Epithelial cell of proximal tubule (primary cell): ENCODE data around the gene VWA3B. TPM values are rescaled to one million over a fixed set of nuclear protein-coding genes. Genes with fewer than 3 reads are reported as not detected.

ENCODE experiments used
- DNase-seq: peaks from one replicate; pipeline ENCODE4 v3.0.0-alpha.2; 2011; ENCODE audit warnings: low read depth
- H3K4me3 ChIP-seq: 2 replicates; pipeline ENCODE4 v1.5.1; 2011; ENCODE audit warnings: low read depth, mild to moderate bottlenecking, low read length
- CTCF ChIP-seq: conservative IDR thresholded peaks from 2 replicates; pipeline ENCODE4 v1.5.1; 2012; ENCODE audit warnings: low read depth, mild to moderate bottlenecking, low read length
- total RNA-seq: library from RNA; depleted of rRNA; stranded (reverse); fragments of >200 nt; gene quantifications from 2 replicates; pipeline ENCODE4 v1.2.3, GENCODE V29; 2015

The VWA3B gene
- total RNA-seq, 1 donor from 2014 or later: not detected

- TF ChIP-seq CTCF: no peak
- no peak overlapping the region for H3K4me3 ChIP-seq
- no peak for DNase-seq
Observed at GRCh38 chr2:98072442-98072841, 14.5 kb upstream of the VWA3B start.

- no peak overlapping the region for H3K4me3 ChIP-seq
- no peak for DNase-seq
- TF ChIP-seq CTCF: no peak
Observed at GRCh38 chr2:98078701-98079100, 8.3 kb upstream of the VWA3B start.

- H3K4me3 ChIP-seq: no peak overlapping the region
- TF ChIP-seq CTCF: no peak
Observed at GRCh38 chr2:98084151-98084868, 2.7 kb upstream of the VWA3B start.

GRCh38 chr2:98084869-98085238 lies 2.1 kb upstream of the VWA3B start:
- no peak for DNase-seq
- no peak for TF ChIP-seq CTCF
- H3K4me3 ChIP-seq: no peak overlapping the region

More at GRCh38 chr2:98084151-98084868, 2.7 kb upstream of the VWA3B start:
- no peak for DNase-seq

GRCh38 chr2:98085649-98086048 lies 1.3 kb upstream of the VWA3B start:
- no peak overlapping the region for H3K4me3 ChIP-seq
- TF ChIP-seq CTCF: no peak
- no peak for DNase-seq

- DNase-seq: no peak
- no peak for TF ChIP-seq CTCF
- peak overlapping the region; percentile 43 for H3K4me3 ChIP-seq
Observed at GRCh38 chr2:98087447-98088020, 567 bp downstream of the VWA3B start.

GRCh38 chr2:98088261-98088660 lies 1.3 kb downstream of the VWA3B start:
- no peak overlapping the region for H3K4me3 ChIP-seq
- TF ChIP-seq CTCF: no peak
- no peak for DNase-seq
